Stimulated activated naive CD4-positive, alpha-beta T cell (primary cell): Measurements from ENCODE around the gene CRAT.
A peak's percentile ranks its signal among the peaks of the same experiment; 100 is the strongest.
"Not testable (repeated sequence)": the region's sequence is repeated elsewhere in the genome, so short reads cannot be mapped to it uniquely, and the experiment has no call there.

Source experiments
- DNase-seq, 6 experiments: peaks; one replicate each; lab custom pipeline; 2025; lab: John Stamatoyannopoulos, UW

The CRAT gene

GRCh38 chr9:129138476-129139232 is 28.1 kb upstream of the CRAT start:
- DNase-seq = no peak

DNA sequence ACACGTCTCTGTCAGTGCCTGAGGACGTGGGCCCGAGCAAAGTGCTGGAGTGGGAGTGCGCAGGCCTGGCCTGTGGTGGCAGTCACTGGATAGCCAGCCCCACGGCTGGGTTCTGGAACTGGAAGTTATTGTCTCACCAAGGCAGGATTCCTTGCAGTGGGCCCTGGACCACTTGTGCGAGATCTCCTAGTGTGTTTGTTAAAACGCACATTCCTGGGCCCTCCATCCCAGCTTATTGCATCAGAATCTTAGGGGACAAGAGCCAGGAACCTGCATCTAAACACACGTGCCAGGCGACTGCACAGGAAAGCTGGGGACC is 27.5 kb upstream of the CRAT start:
- DNase-seq = no peak

DNA sequence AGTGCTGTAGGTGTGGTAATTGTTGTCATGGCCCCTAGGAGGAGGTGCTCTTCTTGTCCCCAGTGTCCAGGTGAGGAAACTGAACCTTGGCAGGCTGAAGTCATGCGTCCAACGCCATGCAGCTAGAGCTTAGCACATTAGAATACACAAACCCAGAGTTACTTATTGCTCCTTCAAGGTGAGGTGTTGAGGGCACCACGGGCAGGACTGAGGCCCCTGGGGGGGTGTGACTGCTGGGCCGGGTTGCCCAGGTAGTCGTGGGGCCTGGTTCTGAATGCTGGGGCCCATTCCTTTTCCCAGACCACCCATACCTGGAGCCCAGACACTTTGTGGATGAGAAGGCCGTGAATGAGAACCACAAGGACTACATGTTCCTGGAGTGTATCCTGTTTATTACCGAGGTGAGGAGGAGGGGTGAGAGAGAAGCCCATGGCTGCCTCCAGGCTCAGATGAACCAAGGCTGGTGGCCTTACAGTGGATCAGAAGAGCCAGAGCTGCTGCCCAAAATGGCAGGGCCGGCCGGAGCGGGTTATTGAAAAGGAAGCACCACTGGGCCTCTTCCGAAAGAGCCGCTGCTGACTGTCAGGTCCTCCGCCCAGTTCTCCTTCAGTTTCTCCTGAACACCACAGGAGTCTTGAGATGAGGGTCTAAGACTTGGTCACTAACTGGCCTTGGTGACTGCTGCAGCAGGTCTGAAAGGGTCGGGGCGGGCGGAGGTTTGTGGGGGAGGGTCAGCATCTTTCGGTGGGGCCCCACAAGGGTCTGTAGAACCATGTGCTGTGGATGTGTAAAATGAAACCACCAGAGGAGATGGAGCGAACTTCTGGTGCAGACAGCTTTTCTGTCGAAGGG is 26.9 kb upstream of the CRAT start:
- DNase-seq = no peak

DNA sequence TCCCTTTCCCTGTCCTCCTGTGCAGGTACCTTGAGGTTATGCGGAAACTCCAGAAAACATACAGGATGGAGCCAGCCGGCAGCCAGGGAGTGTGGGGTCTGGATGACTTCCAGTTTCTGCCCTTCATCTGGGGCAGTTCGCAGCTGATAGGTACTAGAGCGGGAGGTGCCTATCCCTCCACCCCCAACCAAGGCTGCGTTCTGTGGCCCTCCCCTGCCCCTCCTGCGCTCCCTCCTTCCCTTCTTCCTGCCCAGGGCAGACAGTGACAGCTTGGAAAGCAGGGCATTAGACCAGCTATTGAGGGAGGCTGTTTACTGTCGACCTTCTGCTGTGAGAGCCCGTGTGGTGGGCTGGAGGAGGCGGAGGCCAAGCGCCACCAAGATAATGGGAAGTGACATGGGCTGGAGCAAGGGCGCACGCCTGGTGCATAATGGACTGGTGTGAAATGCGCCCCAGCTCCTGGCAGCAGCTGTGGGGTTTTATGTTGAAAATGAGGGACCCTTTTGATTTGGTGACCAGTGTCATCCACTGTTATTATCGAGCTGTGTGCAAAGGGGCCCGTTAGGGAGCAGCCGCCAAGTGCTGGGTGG is 25.9 kb upstream of the CRAT start:
- no peak for DNase-seq

- no peak for DNase-seq
These were observed 24.9 kb upstream of the CRAT start for GRCh38 chr9:129135476-129135875.

- no peak for DNase-seq
These were observed 22.5 kb upstream of the CRAT start for GRCh38 chr9:129133082-129133481.

DNA sequence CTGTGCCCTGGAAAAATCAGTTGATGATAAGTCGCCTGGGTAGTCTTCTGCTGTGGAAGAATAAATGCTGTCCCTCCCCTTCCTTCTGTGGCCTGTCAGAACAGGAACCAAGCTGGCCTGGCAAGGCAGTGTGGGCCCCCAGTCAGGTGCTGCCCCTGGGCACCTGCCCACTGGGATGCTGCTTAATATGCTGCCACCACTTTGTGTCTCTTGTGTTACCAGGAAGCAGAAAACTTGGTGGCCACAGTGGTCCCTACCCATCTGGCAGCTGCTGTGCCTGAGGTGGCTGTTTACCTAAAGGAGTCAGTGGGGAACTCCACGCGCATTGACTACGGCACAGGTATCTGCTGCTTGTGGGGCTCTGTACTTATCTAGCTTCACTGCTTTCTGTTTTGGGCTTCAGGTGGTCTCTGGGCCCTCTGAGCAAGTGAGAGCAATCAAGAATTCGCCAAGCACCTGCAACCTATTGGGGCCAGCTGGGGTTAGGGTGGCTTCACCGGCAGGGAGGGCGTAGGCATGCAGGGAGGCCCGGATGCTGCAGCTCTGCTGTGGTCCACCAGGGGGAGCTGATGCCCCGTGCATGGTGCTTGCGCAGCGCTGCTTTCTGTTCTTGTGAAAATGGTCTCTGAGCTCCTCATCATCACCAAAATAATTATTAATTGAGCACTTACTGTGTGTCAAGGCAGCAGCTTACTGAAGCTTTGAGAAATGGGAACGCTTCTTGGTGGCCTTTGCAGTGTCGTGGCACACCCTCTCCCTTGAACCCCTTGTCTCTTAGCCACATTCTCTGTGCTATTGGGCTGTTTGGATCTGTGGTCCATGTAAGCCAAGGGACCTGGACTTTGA is 20.9 kb upstream of the CRAT start:
- peak; percentile 65 to 90 (median 76) for DNase-seq

GRCh38 chr9:129130791-129131190 is 20.2 kb upstream of the CRAT start:
- no peak for DNase-seq

DNA sequence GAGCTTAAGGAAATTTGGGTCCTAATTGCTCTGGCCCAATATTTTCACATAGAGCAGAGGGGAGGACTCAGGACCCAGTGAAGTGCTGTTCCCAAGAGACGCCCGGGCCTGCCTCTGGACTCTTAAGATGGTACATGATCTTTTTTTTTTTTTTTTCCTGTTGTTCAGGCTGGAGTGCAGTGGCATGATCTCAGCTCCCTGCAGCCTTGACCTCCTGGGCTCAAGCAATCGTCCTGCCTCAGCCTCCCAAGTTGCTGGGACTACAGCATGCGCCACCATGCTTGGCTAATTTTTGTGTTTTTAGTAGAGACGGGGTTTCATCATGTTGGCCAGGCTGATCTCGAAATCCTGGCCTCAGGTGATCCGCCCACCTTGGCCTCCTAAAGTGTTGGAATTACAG is 19.7 kb upstream of the CRAT start:
- not testable (repeated sequence) for DNase-seq

GRCh38 chr9:129128689-129129088 is 18.1 kb upstream of the CRAT start:
- no peak for DNase-seq

DNA sequence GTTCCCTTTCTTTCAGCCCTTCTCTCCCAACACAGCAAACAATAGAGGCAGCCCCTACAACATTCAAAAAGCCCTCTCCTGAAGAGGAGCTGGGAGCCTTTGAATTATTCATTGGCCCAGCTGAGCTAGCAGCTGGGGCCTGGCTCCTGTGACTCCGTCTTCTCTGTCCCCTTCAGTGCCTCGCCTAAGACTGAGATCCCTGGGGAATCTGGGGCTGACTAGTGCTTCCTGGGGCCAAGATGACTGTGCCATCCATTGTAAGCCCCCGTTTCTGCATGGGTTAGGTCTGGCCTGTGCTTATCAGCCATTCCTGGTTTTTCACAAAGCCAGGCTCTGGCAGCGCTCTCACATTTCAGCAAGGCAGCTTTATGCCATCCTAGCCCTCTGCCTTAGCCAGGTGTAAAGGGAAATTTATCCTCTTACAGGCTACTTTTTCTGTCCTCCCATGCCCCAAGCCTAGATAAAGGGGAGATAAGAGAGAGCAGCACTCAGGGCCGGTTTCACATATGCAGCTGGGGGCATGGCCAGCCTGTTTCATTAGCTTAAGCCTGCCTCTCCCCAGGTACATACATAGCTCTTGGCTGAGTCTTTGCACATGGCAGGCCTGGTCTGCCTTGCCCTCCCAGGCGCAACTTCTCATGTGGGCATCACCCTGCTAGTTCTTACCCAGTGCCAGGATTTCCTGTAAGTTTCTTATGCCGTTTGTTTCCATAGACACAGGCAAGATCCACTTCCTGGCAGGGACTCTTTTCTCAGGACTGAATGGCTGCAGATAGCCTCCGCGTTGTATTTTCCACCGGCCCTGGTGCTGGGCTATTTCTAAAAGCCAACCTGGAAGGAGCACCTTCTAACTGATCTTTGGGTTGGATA is 16.4 kb upstream of the CRAT start:
- DNase-seq = no peak

GRCh38 chr9:129125478-129125877 is 14.9 kb upstream of the CRAT start:
- DNase-seq = no peak

- DNase-seq = no peak
These were observed 14.0 kb upstream of the CRAT start for GRCh38 chr9:129124506-129125069.

DNA sequence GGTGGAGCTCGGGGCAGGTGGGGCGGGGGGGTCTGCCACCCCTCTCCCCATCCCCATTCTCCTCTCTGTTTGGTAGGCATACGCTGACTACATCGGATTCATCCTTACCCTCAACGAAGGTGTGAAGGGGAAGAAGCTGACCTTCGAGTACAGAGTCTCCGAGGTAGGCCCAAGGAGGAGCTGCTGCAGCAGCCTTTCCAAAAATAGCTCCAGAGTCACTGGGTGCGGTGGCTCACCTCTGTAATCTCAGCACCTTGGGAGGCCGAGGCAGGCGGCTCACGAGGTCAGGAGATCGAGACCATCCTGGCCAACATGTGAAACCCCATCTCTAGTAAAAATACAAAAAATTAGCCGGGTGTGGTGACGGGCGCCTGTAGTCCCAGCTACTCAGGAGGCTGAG is 12.4 kb upstream of the CRAT start:
- not testable (repeated sequence) for DNase-seq

DNA sequence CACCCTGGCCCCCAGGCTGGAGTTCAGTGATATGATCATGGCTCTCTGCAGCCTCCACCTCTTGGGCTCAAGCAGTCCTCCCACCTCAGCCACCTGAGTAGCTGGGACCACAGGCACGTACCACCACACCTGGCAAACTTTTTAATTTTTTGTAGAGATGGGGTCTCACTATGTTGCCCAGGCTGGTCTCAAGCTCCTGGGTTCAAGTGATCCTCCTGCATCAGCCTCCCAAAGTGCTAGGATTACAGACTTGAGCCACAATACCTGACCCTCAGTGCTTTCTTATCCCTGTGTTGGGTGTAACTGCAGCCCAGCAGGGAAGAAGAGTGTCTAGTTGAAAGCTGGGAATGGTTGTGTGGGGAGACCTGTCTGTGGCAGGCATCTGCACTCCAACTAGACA is 11.5 kb upstream of the CRAT start:
- DNase-seq = no peak

DNA sequence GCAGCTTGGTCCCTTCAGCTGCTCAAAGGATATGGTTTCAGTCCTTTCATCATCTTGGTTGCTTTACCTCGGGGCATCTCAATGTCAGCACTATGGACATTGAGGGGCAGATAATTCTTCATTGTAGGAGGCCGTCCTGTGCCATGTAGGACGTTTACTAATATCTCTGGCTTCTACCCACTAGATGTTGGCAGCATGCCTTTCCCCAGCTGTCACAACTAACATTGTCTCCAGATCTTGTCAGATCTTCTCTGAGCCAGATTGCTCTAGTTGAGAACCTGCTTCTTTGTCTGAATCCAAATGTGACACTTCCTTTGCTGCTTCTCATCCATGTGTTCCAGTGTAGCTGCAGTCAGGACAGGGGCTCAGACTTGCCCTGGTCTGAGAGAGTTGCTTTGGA is 10.9 kb upstream of the CRAT start:
- no peak for DNase-seq

DNA sequence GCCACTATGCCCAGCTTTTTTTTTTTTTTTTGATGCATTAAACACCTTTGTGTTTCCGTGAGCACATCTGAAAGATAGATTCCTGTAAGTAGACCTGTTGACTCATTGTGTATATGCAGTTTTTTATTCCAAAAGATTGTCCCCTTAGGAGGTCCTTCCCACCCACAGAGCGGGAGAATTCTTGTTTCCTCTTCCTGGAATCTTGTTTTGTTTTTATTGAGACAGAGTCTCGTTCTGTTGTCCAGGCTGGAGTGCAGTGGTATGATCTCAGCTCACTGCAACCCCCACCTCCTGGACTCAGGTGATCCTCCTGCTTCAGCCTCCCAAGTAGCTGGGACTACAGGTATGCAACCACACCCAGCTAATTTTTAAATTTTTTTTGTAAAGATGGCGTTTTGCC is 8.2 kb upstream of the CRAT start:
- no peak for DNase-seq

- no peak for DNase-seq
These were observed 3.2 kb upstream of the CRAT start for GRCh38 chr9:129113645-129114304.

- DNase-seq = not testable (repeated sequence)
These were observed 1.9 kb upstream of the CRAT start for GRCh38 chr9:129112526-129112925.

DNA sequence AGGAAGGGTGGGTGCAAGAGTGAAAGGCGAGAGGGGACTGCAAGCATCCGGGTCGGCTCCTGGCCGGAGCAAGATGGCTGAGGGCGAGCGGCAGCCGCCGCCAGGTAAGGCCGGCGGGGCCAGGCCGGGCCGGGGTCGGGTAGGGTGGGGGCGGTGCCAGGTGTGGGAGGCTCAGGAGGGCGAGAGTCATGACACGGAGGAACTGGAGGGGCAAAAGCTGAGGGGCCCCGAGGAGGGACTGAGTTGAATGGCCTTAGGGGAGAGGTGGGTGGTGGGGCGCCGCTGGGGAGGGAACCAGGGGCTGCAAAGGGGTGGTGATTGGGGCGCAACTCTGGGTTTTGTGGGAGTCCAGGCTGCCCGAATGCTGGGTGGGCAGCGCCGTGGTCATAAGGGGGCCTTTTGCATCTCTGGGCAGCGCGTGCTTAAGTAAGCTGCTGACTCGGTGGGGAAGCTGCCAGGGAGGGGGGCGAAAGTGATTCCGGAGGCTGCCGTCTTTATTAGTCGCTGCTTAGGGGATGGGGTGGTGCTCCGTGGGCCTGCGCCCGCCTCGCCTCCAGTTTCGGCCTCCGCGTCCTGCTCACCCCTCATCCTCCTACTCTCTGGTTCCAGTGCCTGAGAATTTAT is 1.0 kb upstream of the CRAT start:
- DNase-seq = peak in 3 of 6 experiments; percentile 8 to 28 (median 28)
